Hepatocyte (in vitro differentiated cells): Measurements from ENCODE around the gene CRMP1.

Experiments used
- EZH2 ChIP-seq: fragments of 200-600 bp; sonication (generic); IDR thresholded peaks from 2 replicates; pipeline ENCODE4 v1.6.1; 2016; ENCODE audit warnings: antibody characterized with exemption, mild to moderate bottlenecking, borderline replicate concordance
- TF ChIP-seq, protein P1 (sequence below): fragments of 200-600 bp; sonication (generic); IDR thresholded peaks from 2 replicates; pipeline ENCODE4 v1.5.1; 2016; ENCODE audit warnings: antibody characterized with exemption, mild to moderate bottlenecking; ENCODE audit not compliant: poor library complexity

DNA sequence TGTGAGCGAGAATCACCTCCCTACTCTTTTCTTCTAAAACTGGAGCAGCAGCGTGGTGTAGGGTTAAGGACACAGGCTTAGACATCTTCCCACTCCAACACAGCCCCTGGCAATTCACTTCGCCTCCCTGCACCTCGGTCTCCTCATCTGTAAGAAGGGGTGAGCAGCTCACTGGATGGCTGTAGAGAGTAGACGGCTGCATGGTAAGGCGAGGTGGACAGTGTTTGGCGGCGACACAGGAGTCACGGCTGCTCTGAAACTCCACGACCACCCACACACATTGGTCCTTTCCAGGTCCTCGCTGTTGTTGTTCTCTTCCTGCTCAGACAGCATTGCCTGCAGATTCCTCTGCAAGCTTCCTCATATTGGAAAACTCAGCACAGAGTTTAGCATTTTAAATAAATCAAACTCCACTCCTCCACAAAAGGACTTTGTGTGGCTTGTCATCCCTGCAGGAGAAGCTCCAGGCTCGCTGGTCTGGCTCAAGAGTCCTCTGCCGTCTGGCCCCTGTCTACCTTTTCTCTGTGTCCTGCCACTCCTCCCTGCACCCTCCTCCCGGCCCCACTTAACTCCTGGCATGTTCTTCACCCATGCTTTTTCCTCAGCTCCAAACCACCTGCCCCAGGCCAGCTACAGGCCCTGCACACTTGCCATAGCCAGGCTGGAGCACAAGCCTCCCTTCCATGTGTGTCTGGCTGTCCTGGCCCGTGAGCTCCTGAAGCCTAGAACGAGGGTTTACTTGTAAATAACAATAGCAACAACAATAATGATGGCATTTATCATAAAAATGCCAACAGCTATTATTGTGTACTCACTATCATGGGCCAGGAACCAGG lies 41.3 kb upstream of the CRMP1 start:
- TF ChIP-seq, protein P1, sequence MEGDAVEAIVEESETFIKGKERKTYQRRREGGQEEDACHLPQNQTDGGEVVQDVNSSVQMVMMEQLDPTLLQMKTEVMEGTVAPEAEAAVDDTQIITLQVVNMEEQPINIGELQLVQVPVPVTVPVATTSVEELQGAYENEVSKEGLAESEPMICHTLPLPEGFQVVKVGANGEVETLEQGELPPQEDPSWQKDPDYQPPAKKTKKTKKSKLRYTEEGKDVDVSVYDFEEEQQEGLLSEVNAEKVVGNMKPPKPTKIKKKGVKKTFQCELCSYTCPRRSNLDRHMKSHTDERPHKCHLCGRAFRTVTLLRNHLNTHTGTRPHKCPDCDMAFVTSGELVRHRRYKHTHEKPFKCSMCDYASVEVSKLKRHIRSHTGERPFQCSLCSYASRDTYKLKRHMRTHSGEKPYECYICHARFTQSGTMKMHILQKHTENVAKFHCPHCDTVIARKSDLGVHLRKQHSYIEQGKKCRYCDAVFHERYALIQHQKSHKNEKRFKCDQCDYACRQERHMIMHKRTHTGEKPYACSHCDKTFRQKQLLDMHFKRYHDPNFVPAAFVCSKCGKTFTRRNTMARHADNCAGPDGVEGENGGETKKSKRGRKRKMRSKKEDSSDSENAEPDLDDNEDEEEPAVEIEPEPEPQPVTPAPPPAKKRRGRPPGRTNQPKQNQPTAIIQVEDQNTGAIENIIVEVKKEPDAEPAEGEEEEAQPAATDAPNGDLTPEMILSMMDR, result no peak
- TF ChIP-seq EZH2, result no peak
